ENCODE data around the gene DDX41.

DNA sequence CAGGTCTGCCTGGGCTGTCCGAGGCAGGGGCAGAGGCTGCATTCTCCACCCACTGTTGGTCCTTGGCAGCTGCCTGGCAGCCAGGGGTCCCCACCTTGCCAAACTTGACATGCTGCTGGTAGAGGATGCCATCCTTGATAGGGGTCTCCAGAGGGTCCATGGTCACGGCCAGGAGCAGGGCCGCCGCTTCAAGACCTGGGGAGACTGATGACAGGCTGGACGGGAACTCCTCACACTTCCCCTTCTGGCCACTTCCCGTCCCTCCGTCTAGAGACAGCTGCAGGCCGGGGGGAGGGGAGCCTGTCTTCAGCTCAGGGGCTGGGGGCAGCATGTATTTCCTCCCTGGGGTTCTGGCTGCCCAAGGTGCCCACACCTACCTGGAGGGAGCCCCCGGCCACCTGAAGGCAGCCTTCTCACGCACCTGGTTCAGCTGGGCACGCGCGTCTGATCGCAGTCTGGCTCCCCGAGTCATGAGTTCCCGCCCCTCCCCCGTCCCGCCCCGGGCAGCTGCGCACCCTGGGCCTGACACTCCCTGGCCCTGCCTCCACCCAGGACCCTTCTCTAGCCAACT lies 7.3 kb downstream of the DDX41 start, which contains the start of gene DOK3:
- no peak for TF ChIP-seq CTCF (IDR thresholded peaks at IDR 0.05)
- no peak for TF ChIP-seq POLR2A (IDR thresholded peaks at IDR 0.05)
- no peak for TF ChIP-seq EP300 (IDR thresholded peaks at IDR 0.05)

Measured in ovary (tissue), 3 donors.